Activated CD8-positive, alpha-beta T cell treated with anti-CD3 and anti-CD28 coated beads for 36 hours (primary cell): ENCODE data around the gene GJB3. TPM values are rescaled to one million over a fixed set of nuclear protein-coding genes. Genes with fewer than 3 reads are reported as not detected.

Experiments
- ATAC-seq: fragments of 200-7000 bp; cut with Tn5 transposase; one replicate; pipeline ENCODE4 v1.10.0; 2021; ENCODE audit warnings: mild to moderate bottlenecking, moderate library complexity
- CTCF ChIA-PET: fragments of 350-600 bp; sonication (Branson Sonifier 250); formaldehyde crosslinking; loops from one replicate; lab custom pipeline; 2021; ENCODE audit warnings: antibody characterized with exemption; lab: Charles Lee
- POLR2A ChIA-PET: fragments of 350-600 bp; sonication (Branson Sonifier 250); formaldehyde crosslinking; loops from one replicate; lab custom pipeline; 2021; ENCODE audit warnings: antibody characterized with exemption; lab: Charles Lee
- DNase-seq: peaks from one replicate; pipeline ENCODE4 v3.0.0-alpha.2; 2020
- H3K27ac Mint-ChIP-seq: one replicate; pipeline ENCODE4 v1.8.0; 2021; ENCODE audit warnings: mild to moderate bottlenecking, mixed read lengths
- H3K27me3 Mint-ChIP-seq: one replicate; pipeline ENCODE4 v1.8.0; 2021; ENCODE audit warnings: mixed read lengths
- H3K36me3 Mint-ChIP-seq: one replicate; pipeline ENCODE4 v1.8.0; 2021; ENCODE audit warnings: low read depth, mixed read lengths
- H3K4me1 Mint-ChIP-seq: one replicate; pipeline ENCODE4 v1.8.0; 2021; ENCODE audit warnings: low read depth, mixed read lengths
- H3K4me3 Mint-ChIP-seq: one replicate; pipeline ENCODE4 v1.8.0; 2021; ENCODE audit warnings: mild to moderate bottlenecking, moderate library complexity, mixed read lengths
- H3K9me3 Mint-ChIP-seq: one replicate; pipeline ENCODE4 v1.8.0; 2021; ENCODE audit warnings: mixed read lengths
- CTCF ChIP-seq: fragments of 200-600 bp; IDR thresholded peaks from one replicate; pipeline ENCODE4 v1.8.0; 2022; ENCODE audit warnings: antibody characterized with exemption, mild to moderate bottlenecking
- intact Hi-C: fragments of 100-400 bp; cut with micrococcal nuclease; formaldehyde crosslinking; loops from one replicate; pipeline ENCODE4 v1.10.0; 2022
- total RNA-seq, 2 experiments: library from RNA; stranded (reverse); gene quantifications; one replicate each; pipeline ENCODE4 v1.2.3, GENCODE V29; 2021

Gene GJB3
- total RNA-seq, 2 experiments from 2014 or later: not detected

- no peaks in the 10 kb centered on the region for H3K36me3 Mint-ChIP-seq
- H3K4me3 Mint-ChIP-seq: no peak overlapping the region
- ChIA-PET CTCF (no interaction called here), POLR2A (no interaction called here)
- DNase-seq: no peak
- H3K27me3 Mint-ChIP-seq: no peaks in the 10 kb centered on the region
- no peak for ATAC-seq
- intact Hi-C loops: no loop called here
- H3K9me3 Mint-ChIP-seq: no peaks in the 10 kb centered on the region
- no peak for TF ChIP-seq CTCF
- H3K27ac Mint-ChIP-seq: no peak overlapping the region
- no peaks in the 10 kb centered on the region for H3K4me1 Mint-ChIP-seq
These were observed 30.4 kb upstream of the GJB3 start for GRCh38 chr1:34750610-34751009.

DNA sequence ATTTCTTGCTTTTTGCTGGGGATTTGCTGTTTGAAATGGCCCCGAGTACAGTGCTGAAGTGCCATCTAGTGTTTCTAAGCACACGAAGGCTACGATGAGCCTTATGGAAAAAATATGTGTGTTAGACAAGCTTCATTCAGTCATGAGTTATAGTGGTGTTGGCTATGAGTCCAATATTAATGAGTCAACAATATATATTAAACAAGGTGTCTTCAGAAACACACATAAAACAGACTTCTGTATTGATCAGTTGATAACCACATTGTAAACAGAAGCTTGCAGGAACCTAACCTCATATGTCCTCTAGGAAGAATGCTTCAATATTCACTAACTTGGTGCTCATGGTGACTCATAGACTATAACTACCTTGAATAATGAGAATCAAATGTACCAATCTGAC lies 27.9 kb upstream of the GJB3 start:
- TF ChIP-seq CTCF: no peak
- H3K4me3 Mint-ChIP-seq: no peak overlapping the region
- no peaks in the 10 kb centered on the region for H3K9me3 Mint-ChIP-seq
- no peaks in the 10 kb centered on the region for H3K36me3 Mint-ChIP-seq
- H3K27me3 Mint-ChIP-seq: no peaks in the 10 kb centered on the region
- intact Hi-C loops: no loop called here
- ATAC-seq (no peak), DNase-seq (no peak)
- ChIA-PET POLR2A (interaction anchor here (0.5 to 0.7 kb wide), 2 partner anchors 430 to 632 kb away, joined by 4 read pairs; no protein-coding TSS in a partner anchor), CTCF (interaction anchor here (2.9 kb wide), 1 partner anchor 10 kb away, joined by 21 read pairs; no protein-coding TSS in a partner anchor)
- no peaks in the 10 kb centered on the region for H3K4me1 Mint-ChIP-seq
- no peak overlapping the region for H3K27ac Mint-ChIP-seq

GRCh38 chr1:34754964-34755637 lies 25.9 kb upstream of the GJB3 start, which contains the start of gene GJB5:
Gene GJB5, plus strand, starts transcription at chr1:34755047. Its CDS starts 2,284 bp downstream, at chr1:34757331.
- Mint-ChIP-seq H3K36me3 (no peaks in the 10 kb centered on the region), H3K27ac (no peak within 1 kb of the TSS), H3K4me1 (no peaks in the 10 kb centered on the region), H3K9me3 (no peaks in the 10 kb centered on the region), H3K4me3 (no peak within 1 kb of the TSS), H3K27me3 (no peaks in the 10 kb centered on the region)
- intact Hi-C loops: no loop called here
- POLR2A ChIA-PET: interaction anchor here (1.1 kb wide), 1 partner anchor 9 kb away, joined by 3 read pairs; no protein-coding TSS in a partner anchor
- CTCF ChIA-PET: no interaction called here
- no peak for DNase-seq
- ATAC-seq: no peak
- no peak for TF ChIP-seq CTCF

GRCh38 chr1:34755961-34756360 lies 25.1 kb upstream of the GJB3 start:
- H3K27ac Mint-ChIP-seq: no peak overlapping the region

More at GRCh38 chr1:34755961-34756360, 25.1 kb upstream of the GJB3 start:
- H3K4me1 Mint-ChIP-seq: no peaks in the 10 kb centered on the region
- DNase-seq: no peak
- intact Hi-C loops: no loop called here
- H3K4me3 Mint-ChIP-seq: no peak overlapping the region
- no peaks in the 10 kb centered on the region for H3K36me3 Mint-ChIP-seq
- ChIA-PET CTCF (no interaction called here), POLR2A (interaction anchor here (1.1 kb wide), 1 partner anchor 9 kb away, joined by 3 read pairs; no protein-coding TSS in a partner anchor)
- TF ChIP-seq CTCF: no peak
- no peaks in the 10 kb centered on the region for H3K27me3 Mint-ChIP-seq
- no peaks in the 10 kb centered on the region for H3K9me3 Mint-ChIP-seq
- no peak for ATAC-seq
